Mesenchymal stem cell (in vitro differentiated cells and primary cell): ENCODE data around the gene SLC7A14.

Experiments used
- DNase-seq: peaks from one replicate; pipeline ENCODE4 v3.0.0-alpha.2; 2013
- H2AFZ ChIP-seq: one replicate; pipeline ENCODE4 v1.6.1; 2013; ENCODE audit warnings: low read depth, mild to moderate bottlenecking, control low read depth, inconsistent platforms, low read length, moderate library complexity
- H2AK5ac ChIP-seq: 2 replicates; pipeline ENCODE4 v1.6.1; 2013; ENCODE audit warnings: low read length, moderate library complexity, mild to moderate bottlenecking, inconsistent platforms; ENCODE audit not compliant: severe bottlenecking
- H2BK120ac ChIP-seq: one replicate; pipeline ENCODE4 v1.6.1; 2013; ENCODE audit warnings: low read depth, mild to moderate bottlenecking, inconsistent platforms, low read length, moderate library complexity
- H2BK12ac ChIP-seq, 2 experiments: one replicate each; pipeline ENCODE4 v1.6.1; 2013; ENCODE audit warnings: inconsistent platforms in 2 of 2, low read length in 2 of 2, mild to moderate bottlenecking in 2 of 2, moderate library complexity in 2 of 2, control low read depth in 1 of 2
- H2BK15ac ChIP-seq: one replicate; pipeline ENCODE4 v1.6.1; 2013; ENCODE audit warnings: mild to moderate bottlenecking, low read depth, inconsistent platforms; ENCODE audit not compliant: poor library complexity, severe bottlenecking
- H2BK5ac ChIP-seq: 2 replicates; pipeline ENCODE4 v1.6.1; 2013; ENCODE audit warnings: low read depth, mild to moderate bottlenecking, low read length, control low read depth, inconsistent platforms; ENCODE audit not compliant: poor library complexity, severe bottlenecking
- H3K14ac ChIP-seq, 2 experiments: one replicate each; pipeline ENCODE4 v1.6.1; 2013; ENCODE audit warnings: inconsistent platforms in 2 of 2, low read length in 2 of 2, control low read depth in 1 of 2, mild to moderate bottlenecking in 1 of 2, moderate library complexity in 1 of 2
- H3K18ac ChIP-seq, 2 experiments: one replicate each; pipeline ENCODE4 v1.6.1; 2013; ENCODE audit warnings: inconsistent platforms in 2 of 2, low read length in 2 of 2, control low read depth in 1 of 2, low read depth in 1 of 2, mild to moderate bottlenecking in 1 of 2
- H3K23ac ChIP-seq, 2 experiments: one replicate each; pipeline ENCODE4 v1.6.1; 2013; ENCODE audit warnings: inconsistent platforms in 2 of 2, low read length in 2 of 2, mild to moderate bottlenecking in 2 of 2, moderate library complexity in 2 of 2, control low read depth in 1 of 2
- H3K27ac ChIP-seq: 2 replicates; pipeline ENCODE4 v1.5.1; 2013; ENCODE audit warnings: mild to moderate bottlenecking, moderate library complexity, low read length, control low read depth, inconsistent platforms; ENCODE audit not compliant: poor library complexity, severe bottlenecking
- H3K27me3 ChIP-seq, 2 experiments: 2 replicates each; pipeline versions ENCODE4 v1.6.1 to v1.7.0; 2013; ENCODE audit warnings: low read length in 2 of 2, mild to moderate bottlenecking in 2 of 2, moderate library complexity in 2 of 2, control low read depth in 1 of 2, inconsistent platforms in 1 of 2; ENCODE audit not compliant: control insufficient read depth in 1 of 2, insufficient read depth in 1 of 2
- H3K36me3 ChIP-seq, 2 experiments: 2 replicates each; pipeline versions ENCODE4 v1.6.1 to v1.7.0; 2013; ENCODE audit warnings: low read length in 2 of 2, control low read depth in 1 of 2, inconsistent platforms in 1 of 2, low read depth in 1 of 2, mild to moderate bottlenecking in 1 of 2; ENCODE audit not compliant: insufficient read depth in 2 of 2, control insufficient read depth in 1 of 2
- H3K4ac ChIP-seq, 2 experiments: one replicate each; pipeline ENCODE4 v1.6.1; 2013; ENCODE audit warnings: inconsistent platforms in 2 of 2, low read length in 2 of 2, mild to moderate bottlenecking in 2 of 2, moderate library complexity in 2 of 2, control low read depth in 1 of 2, low read depth in 1 of 2
- H3K4me1 ChIP-seq: 2 replicates; pipeline ENCODE4 v1.6.1; 2013; ENCODE audit warnings: low read depth, low read length, control low read depth; ENCODE audit not compliant: control insufficient read depth, insufficient read depth
- H3K4me2 ChIP-seq: 2 replicates; pipeline ENCODE4 v1.6.1; 2013; ENCODE audit warnings: low read length, mild to moderate bottlenecking, inconsistent platforms; ENCODE audit not compliant: poor library complexity, severe bottlenecking
- H3K4me3 ChIP-seq, 2 experiments: 2 replicates each; pipeline versions ENCODE4 v1.5.1 to v1.7.0; 2013; ENCODE audit warnings: low read length in 2 of 2, mild to moderate bottlenecking in 2 of 2, control low read depth in 1 of 2, low read depth in 1 of 2; ENCODE audit not compliant: insufficient read depth in 1 of 2
- H3K79me1 ChIP-seq: replicated peaks from 2 replicates; pipeline ENCODE4 v1.6.1; 2013; ENCODE audit warnings: mild to moderate bottlenecking, control low read depth, low read length, inconsistent platforms; ENCODE audit not compliant: poor library complexity, severe bottlenecking
- H3K9ac ChIP-seq: 2 replicates; pipeline ENCODE4 v1.7.0; 2013; ENCODE audit warnings: mild to moderate bottlenecking, low read length, moderate library complexity
- H3K9me3 ChIP-seq: 2 replicates; pipeline ENCODE4 v1.7.0; 2013; ENCODE audit warnings: mild to moderate bottlenecking, low read length; ENCODE audit not compliant: control insufficient read depth
- H4K8ac ChIP-seq: one replicate; pipeline ENCODE4 v1.6.1; 2013; ENCODE audit warnings: inconsistent platforms, mild to moderate bottlenecking, low read length, moderate library complexity
- H4K91ac ChIP-seq: one replicate; pipeline ENCODE4 v1.6.1; 2013; ENCODE audit warnings: mild to moderate bottlenecking, low read length, inconsistent platforms
- WGBS: methylation state at CpG from one replicate; pipeline ENCODE4 v1.1.7; 2013; ENCODE audit warnings: mixed read lengths; 5-methylcytosine and 5-hydroxymethylcytosine counted together

The SLC7A14 gene

GRCh38 chr3:170471149-170471548, 114.7 kb downstream of the SLC7A14 start:
- no peak overlapping the region for H3K14ac ChIP-seq
- H3K23ac ChIP-seq, result no peak overlapping the region
- peak overlapping the region; percentile 50 for H2AK5ac ChIP-seq
- peaks cover 11% of the 10 kb centered on the region for H3K4me1 ChIP-seq
- peaks cover 0 to 12% of the 10 kb centered on the region in 2 experiments for H3K36me3 ChIP-seq
- peak overlapping the region; percentile 42 to 70 for H3K18ac ChIP-seq
- H2BK15ac ChIP-seq, result no peak overlapping the region
- no peak overlapping the region for H4K91ac ChIP-seq
- H3K79me1 ChIP-seq, result no peaks in the 10 kb centered on the region
- no peak for DNase-seq
- H2BK12ac ChIP-seq, result peak overlapping the region in 1 of 2 experiments; percentile 29
- no peaks in the 10 kb centered on the region for H3K27me3 ChIP-seq
- H3K4me3 ChIP-seq, result no peak overlapping the region
- H3K9me3 ChIP-seq, result no peaks in the 10 kb centered on the region
- H3K4me2 ChIP-seq, result no peak overlapping the region
- H2AFZ ChIP-seq, result no peak overlapping the region
- H2BK5ac ChIP-seq, result no peak overlapping the region
- peak overlapping the region; percentile 20 for H4K8ac ChIP-seq
- H3K4ac ChIP-seq, result no peak overlapping the region
- no CpG with 5 or more reads among the region's 3 CpGs for WGBS
- no peak overlapping the region for H3K27ac ChIP-seq
- H3K9ac ChIP-seq, result peak overlapping the region; percentile 68
- no peak overlapping the region for H2BK120ac ChIP-seq

DNA sequence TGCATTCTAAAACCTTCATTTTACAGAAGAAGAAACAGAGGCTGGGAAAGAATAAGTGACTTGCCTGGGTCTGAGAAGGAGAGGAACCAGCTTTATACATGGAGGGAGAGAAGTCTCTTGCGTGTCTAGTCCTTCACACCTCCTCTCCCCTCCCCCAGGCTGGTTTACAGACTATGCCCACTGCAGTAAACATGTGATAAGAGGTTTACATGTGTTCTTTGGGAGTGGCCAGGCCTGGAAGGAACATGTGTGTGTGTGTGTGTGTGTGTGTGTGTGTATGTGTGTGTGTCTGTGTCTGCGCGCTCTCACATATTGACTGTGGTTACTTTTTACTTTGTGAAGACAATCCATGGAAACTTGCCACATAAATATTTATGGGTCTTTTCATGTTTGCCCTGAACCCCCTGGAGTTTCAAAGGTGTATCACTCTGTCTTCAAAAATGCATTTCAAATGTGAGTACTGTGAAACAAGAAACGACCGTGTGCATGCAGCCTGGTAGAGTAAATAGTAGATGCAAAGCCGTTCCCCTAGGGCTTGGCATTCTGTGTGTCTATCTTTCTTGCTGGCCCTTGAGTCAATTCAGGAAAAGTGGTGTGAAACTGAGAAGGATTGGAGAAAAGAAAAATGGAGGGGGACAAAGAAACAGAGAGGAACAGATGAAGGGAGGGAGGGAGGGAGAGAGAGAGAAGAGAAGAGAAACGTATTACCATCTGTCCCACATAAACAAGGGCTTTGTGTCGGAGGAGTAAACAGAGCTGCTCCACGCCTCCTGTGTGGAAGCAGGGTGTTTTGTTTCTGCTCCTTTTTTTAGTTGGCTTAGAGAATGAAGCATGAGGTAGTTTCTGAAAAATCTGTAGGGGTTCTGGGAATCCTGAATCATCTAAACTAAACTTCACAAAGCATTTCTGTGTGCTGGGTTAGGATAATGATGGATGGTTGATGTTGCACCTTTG, 115.5 kb downstream of the SLC7A14 start:
- no peaks in the 10 kb centered on the region for H3K27me3 ChIP-seq
- no peaks in the 10 kb centered on the region for H3K9me3 ChIP-seq

GRCh38 chr3:170469151-170470062, 116.5 kb downstream of the SLC7A14 start:
- no peak overlapping the region for H2AK5ac ChIP-seq
- H3K36me3 ChIP-seq, result peaks cover 0 to 28% of the 10 kb centered on the region in 2 experiments
- no peaks in the 10 kb centered on the region for H3K9me3 ChIP-seq
- no peak overlapping the region for H3K14ac ChIP-seq
- H3K9ac ChIP-seq, result peak overlapping the region; percentile 77
- H3K4me3 ChIP-seq, result peak overlapping the region in 1 of 2 experiments; percentile 5
- H3K27me3 ChIP-seq, result no peaks in the 10 kb centered on the region
- no peak overlapping the region for H3K4me2 ChIP-seq
- H2BK120ac ChIP-seq, result no peak overlapping the region
- no peak overlapping the region for H2AFZ ChIP-seq
- DNase-seq, result peak; percentile 37
- H2BK12ac ChIP-seq, result no peak overlapping the region
- no peak overlapping the region for H4K91ac ChIP-seq
- H3K18ac ChIP-seq, result peak overlapping the region in 1 of 2 experiments; percentile 31
- H2BK15ac ChIP-seq, result no peak overlapping the region
- no peaks in the 10 kb centered on the region for H3K79me1 ChIP-seq
- WGBS, result 74% methylated on average over 4 of the region's 5 CpGs
- H3K23ac ChIP-seq, result no peak overlapping the region
- peaks cover 11% of the 10 kb centered on the region for H3K4me1 ChIP-seq
- H4K8ac ChIP-seq, result no peak overlapping the region
- H3K4ac ChIP-seq, result no peak overlapping the region
- H2BK5ac ChIP-seq, result no peak overlapping the region
- peak overlapping the region; percentile 3 for H3K27ac ChIP-seq

More for the DNA sequence above, 115.5 kb downstream of the SLC7A14 start:
- no peak overlapping the region for H3K4me3 ChIP-seq
- peak overlapping the region in 1 of 2 experiments; percentile 67 for H3K14ac ChIP-seq
- H3K4me2 ChIP-seq, result no peak overlapping the region
- peak overlapping the region in 1 of 2 experiments; percentile 37 for H2BK12ac ChIP-seq
- WGBS, result 54% methylated on average over 8 of the region's 9 CpGs
- H3K18ac ChIP-seq, result peak overlapping the region in 1 of 2 experiments; percentile 5
- no peak overlapping the region for H2AFZ ChIP-seq
- peaks cover 0 to 19% of the 10 kb centered on the region in 2 experiments for H3K36me3 ChIP-seq
- H3K79me1 ChIP-seq, result no peaks in the 10 kb centered on the region
- H2AK5ac ChIP-seq, result no peak overlapping the region
- peak; percentile 59 for DNase-seq
- H3K9ac ChIP-seq, result peak overlapping the region; percentile 68
- no peak overlapping the region for H2BK5ac ChIP-seq
- no peak overlapping the region for H3K27ac ChIP-seq
- H3K4me1 ChIP-seq, result peaks cover 11% of the 10 kb centered on the region
- H3K23ac ChIP-seq, result no peak overlapping the region
- no peak overlapping the region for H4K91ac ChIP-seq
- H4K8ac ChIP-seq, result no peak overlapping the region
- no peak overlapping the region for H2BK120ac ChIP-seq
- H3K4ac ChIP-seq, result no peak overlapping the region
- no peak overlapping the region for H2BK15ac ChIP-seq
